GM19452 (cell line): ENCODE measurements around the gene TSSK3.
A peak's percentile ranks its signal among the peaks of the same experiment; 100 is the strongest.
"Not testable (repeated sequence)": the region's sequence is repeated elsewhere in the genome, so short reads cannot be mapped to it uniquely, and the experiment has no call there.

Source experiments
- ATAC-seq: cut with Tn5 transposase; IDR thresholded peaks from one replicate; pipeline ENCODE4 v1.9.1; 2021; ENCODE audit not compliant: unreplicated experiment

TSSK3 gene

GRCh38 chr1:32338637-32339145 is 23.6 kb upstream of the TSSK3 start:
- ATAC-seq, result no peak

- ATAC-seq, result no peak
Observed at GRCh38 chr1:32339363-32339978, 22.9 kb upstream of the TSSK3 start.

- ATAC-seq, result no peak
Observed at GRCh38 chr1:32341186-32341757, 21.1 kb upstream of the TSSK3 start.

GRCh38 chr1:32341971-32342370 is 20.4 kb upstream of the TSSK3 start:
- ATAC-seq, result no peak

- no peak for ATAC-seq
Observed at GRCh38 chr1:32342704-32343103, 19.6 kb upstream of the TSSK3 start.

GRCh38 chr1:32345289-32345827 is 17.0 kb upstream of the TSSK3 start:
- ATAC-seq, result no peak

- no peak for ATAC-seq
Observed at GRCh38 chr1:32346532-32347157, 15.7 kb upstream of the TSSK3 start.

GRCh38 chr1:32349211-32349708 is 13.1 kb upstream of the TSSK3 start:
- ATAC-seq, result no peak

GRCh38 chr1:32350785-32351398 is 11.4 kb upstream of the TSSK3 start:
- peak; percentile 47 for ATAC-seq

- ATAC-seq, result peak; percentile 85
Observed at GRCh38 chr1:32351399-32352238, 10.7 kb upstream of the TSSK3 start.

GRCh38 chr1:32352239-32352745 is 10.0 kb upstream of the TSSK3 start:
- ATAC-seq, result no peak

GRCh38 chr1:32352831-32353383 is 9.4 kb upstream of the TSSK3 start:
- ATAC-seq, result no peak

GRCh38 chr1:32353431-32353830 is 8.9 kb upstream of the TSSK3 start:
- no peak for ATAC-seq

GRCh38 chr1:32353886-32354570 is 8.3 kb upstream of the TSSK3 start:
- no peak for ATAC-seq

- not testable (repeated sequence) for ATAC-seq
Observed at GRCh38 chr1:32355778-32356177, 6.6 kb upstream of the TSSK3 start.

- no peak for ATAC-seq
Observed at GRCh38 chr1:32356478-32356877, 5.9 kb upstream of the TSSK3 start.

GRCh38 chr1:32357614-32358013 is 4.7 kb upstream of the TSSK3 start:
- ATAC-seq, result no peak

GRCh38 chr1:32358435-32358834 is 3.9 kb upstream of the TSSK3 start:
- ATAC-seq, result no peak

GRCh38 chr1:32361308-32361673 is 1.0 kb upstream of the TSSK3 start:
- no peak for ATAC-seq
